HEK293T (cell line): ENCODE results near the gene FAM210A.
"Not testable (repeated sequence)": the region's sequence is repeated elsewhere in the genome, so short reads cannot be mapped to it uniquely, and the experiment has no call there.

Experiments
- CTCF ChIA-PET: fragments of 350-600 bp; formaldehyde crosslinking; extraction: SDS; loops from one replicate; lab custom pipeline; 2021; ENCODE audit warnings: antibody characterized with exemption, inconsistent platforms; lab: Yijun Ruan, JAX
- POLR2A ChIA-PET: fragments of 350-600 bp; formaldehyde crosslinking; extraction: SDS; loops from one replicate; lab custom pipeline; 2020; ENCODE audit warnings: antibody characterized with exemption, inconsistent platforms; lab: Yijun Ruan, JAX
- DNase-seq: peaks from one replicate; pipeline ENCODE4 v3.0.0; 2012; ENCODE audit warnings: mixed read lengths; ENCODE audit errors: extremely low spot score
- ARNT ChIP-seq: fragments of 450-650 bp; IDR thresholded peaks from 2 replicates; pipeline ENCODE4 v1.6.1; 2017; ENCODE audit warnings: mild to moderate bottlenecking
- BHLHE40 ChIP-seq: fragments of 450-650 bp; IDR thresholded peaks from 2 replicates; pipeline ENCODE4 v1.6.1; 2016; ENCODE audit warnings: mild to moderate bottlenecking, moderate library complexity, borderline replicate concordance
- CTBP1 ChIP-seq: fragments of 450-650 bp; IDR thresholded peaks from 2 replicates; pipeline ENCODE4 v1.6.1; 2016; ENCODE audit warnings: borderline replicate concordance
- ELF4 ChIP-seq: fragments of 450-650 bp; IDR thresholded peaks from 2 replicates; pipeline ENCODE4 v1.6.1; 2017; ENCODE audit warnings: antibody characterized with exemption
- FOXA1 ChIP-seq: fragments of 450-650 bp; IDR thresholded peaks from 2 replicates; pipeline ENCODE4 v1.6.1; 2016; ENCODE audit warnings: mild to moderate bottlenecking
- FOXK2 ChIP-seq: fragments of 450-650 bp; IDR thresholded peaks from 2 replicates; pipeline ENCODE4 v1.6.1; 2016; ENCODE audit warnings: mild to moderate bottlenecking
- FOXM1 ChIP-seq: fragments of 450-650 bp; IDR thresholded peaks from 2 replicates; pipeline ENCODE4 v1.6.1; 2017; ENCODE audit warnings: mild to moderate bottlenecking, borderline replicate concordance
- HDGF ChIP-seq: fragments of 450-650 bp; IDR thresholded peaks from 2 replicates; pipeline ENCODE4 v1.6.1; 2017; ENCODE audit warnings: antibody characterized with exemption, borderline replicate concordance
- L3MBTL2 ChIP-seq: fragments of 450-650 bp; conservative IDR thresholded peaks from 2 replicates; pipeline ENCODE4 v1.6.1; 2016; ENCODE audit warnings: mild to moderate bottlenecking
- LEF1 ChIP-seq: fragments of 450-650 bp; IDR thresholded peaks from 2 replicates; pipeline ENCODE4 v1.6.1; 2017; ENCODE audit warnings: mild to moderate bottlenecking, borderline replicate concordance
- NFRKB ChIP-seq: fragments of 450-650 bp; IDR thresholded peaks from 2 replicates; pipeline ENCODE4 v1.6.1; 2016; ENCODE audit warnings: mild to moderate bottlenecking, moderate library complexity
- PKNOX1 ChIP-seq: fragments of 450-650 bp; IDR thresholded peaks from 2 replicates; pipeline ENCODE4 v1.6.1; 2016
- SP1 ChIP-seq: fragments of 450-650 bp; IDR thresholded peaks from 2 replicates; pipeline ENCODE4 v1.6.1; 2017
- SUZ12 ChIP-seq: fragments of 450-650 bp; IDR thresholded peaks from 2 replicates; pipeline ENCODE4 v1.6.1; 2016; ENCODE audit warnings: mild to moderate bottlenecking
- TARDBP ChIP-seq: fragments of 450-650 bp; IDR thresholded peaks from 2 replicates; pipeline ENCODE4 v1.6.1; 2016
- ZNF384 ChIP-seq: fragments of 450-650 bp; IDR thresholded peaks from 2 replicates; pipeline ENCODE4 v1.6.1; 2016

Gene FAM210A

GRCh38 chr18:13756261-13756660, 29.9 kb upstream of the FAM210A start:
- ChIA-PET CTCF (no interaction called here), POLR2A (no interaction called here)
- TF ChIP-seq SP1 (no peak), FOXM1 (no peak), L3MBTL2 (no peak), LEF1 (no peak), HDGF (no peak), CTBP1 (no peak), ARNT (no peak), ELF4 (no peak), SUZ12 (no peak), NFRKB (no peak), FOXK2 (no peak), PKNOX1 (no peak), ZNF384 (no peak), FOXA1 (no peak), BHLHE40 (no peak), TARDBP (no peak)
- no peak for DNase-seq

GRCh38 chr18:13751599-13751998, 25.2 kb upstream of the FAM210A start:
- DNase-seq, CTCF ChIA-PET, POLR2A ChIA-PET: not testable (repeated sequence)

- DNase-seq, result no peak
- TF ChIP-seq FOXK2, result no peak
- no peak for TF ChIP-seq ZNF384
- TF ChIP-seq L3MBTL2, result no peak
- TF ChIP-seq CTBP1, result no peak
- no peak for TF ChIP-seq NFRKB
- no peak for TF ChIP-seq FOXM1
- no peak for TF ChIP-seq ELF4
- no peak for TF ChIP-seq ARNT
- ChIA-PET POLR2A (no interaction called here), CTCF (no interaction called here)
Observed at GRCh38 chr18:13746633-13747032, 20.3 kb upstream of the FAM210A start.

GRCh38 chr18:13745696-13746095, 19.3 kb upstream of the FAM210A start:
- DNase-seq, result no peak
- CTCF ChIA-PET, result no interaction called here
- TF ChIP-seq TARDBP (no peak), PKNOX1 (no peak)
- POLR2A ChIA-PET, result no interaction called here

GRCh38 chr18:13735681-13736080, 9.3 kb upstream of the FAM210A start:
- POLR2A ChIA-PET, result no interaction called here
- TF ChIP-seq NFRKB, result no peak
- no peak for TF ChIP-seq PKNOX1
- TF ChIP-seq FOXA1, result no peak
- no peak for TF ChIP-seq L3MBTL2
- no peak for TF ChIP-seq CTBP1
- no peak for TF ChIP-seq HDGF
- no peak for TF ChIP-seq LEF1
- DNase-seq, result no peak
- CTCF ChIA-PET, result no interaction called here

- no peak for TF ChIP-seq L3MBTL2
- TF ChIP-seq FOXA1, result no peak
- no peak for TF ChIP-seq ARNT
- no peak for DNase-seq
- POLR2A ChIA-PET, result no interaction called here
- CTCF ChIA-PET, result no interaction called here
Observed at GRCh38 chr18:13730481-13730880, 4.1 kb upstream of the FAM210A start.

- ChIA-PET POLR2A (interaction anchor here (1.4 kb wide), 1 partner anchor 11 kb away, joined by 4 read pairs; no protein-coding TSS in a partner anchor), CTCF (no interaction called here)
- no peak for TF ChIP-seq FOXA1
- DNase-seq, result peak; percentile 23
Observed at GRCh38 chr18:13726972-13727331, 594 bp upstream of the FAM210A start.

- ChIA-PET CTCF (no interaction called here), POLR2A (no interaction called here)
- TF ChIP-seq FOXA1 (no peak), NFRKB (no peak), ELF4 (no peak), ARNT (no peak), FOXK2 (no peak), SP1 (no peak), HDGF (no peak), L3MBTL2 (no peak), TARDBP (no peak), LEF1 (no peak), BHLHE40 (no peak), CTBP1 (no peak), SUZ12 (no peak), ZNF384 (no peak), PKNOX1 (no peak), FOXM1 (no peak)
- no peak for DNase-seq
Observed at GRCh38 chr18:13725566-13726231, 659 bp downstream of the FAM210A start.
